Stimulated activated CD4-positive, alpha-beta T cell treated with anti-CD3 and anti-CD28 coated beads, Interleukin-15, amount 100 ng/mL, for 1 hour (primary cell): ENCODE data around the gene OBSCN.

Experiments
- DNase-seq, 2 donors: peaks; one replicate each; pipeline ENCODE4 v3.0.0-alpha.2; 2020; ENCODE audit warnings: low read depth in 1 of 2, low spot score in 1 of 2

OBSCN gene

GRCh38 chr1:228286505-228287417, 78.9 kb downstream of the OBSCN start:
- no peak for DNase-seq

DNA sequence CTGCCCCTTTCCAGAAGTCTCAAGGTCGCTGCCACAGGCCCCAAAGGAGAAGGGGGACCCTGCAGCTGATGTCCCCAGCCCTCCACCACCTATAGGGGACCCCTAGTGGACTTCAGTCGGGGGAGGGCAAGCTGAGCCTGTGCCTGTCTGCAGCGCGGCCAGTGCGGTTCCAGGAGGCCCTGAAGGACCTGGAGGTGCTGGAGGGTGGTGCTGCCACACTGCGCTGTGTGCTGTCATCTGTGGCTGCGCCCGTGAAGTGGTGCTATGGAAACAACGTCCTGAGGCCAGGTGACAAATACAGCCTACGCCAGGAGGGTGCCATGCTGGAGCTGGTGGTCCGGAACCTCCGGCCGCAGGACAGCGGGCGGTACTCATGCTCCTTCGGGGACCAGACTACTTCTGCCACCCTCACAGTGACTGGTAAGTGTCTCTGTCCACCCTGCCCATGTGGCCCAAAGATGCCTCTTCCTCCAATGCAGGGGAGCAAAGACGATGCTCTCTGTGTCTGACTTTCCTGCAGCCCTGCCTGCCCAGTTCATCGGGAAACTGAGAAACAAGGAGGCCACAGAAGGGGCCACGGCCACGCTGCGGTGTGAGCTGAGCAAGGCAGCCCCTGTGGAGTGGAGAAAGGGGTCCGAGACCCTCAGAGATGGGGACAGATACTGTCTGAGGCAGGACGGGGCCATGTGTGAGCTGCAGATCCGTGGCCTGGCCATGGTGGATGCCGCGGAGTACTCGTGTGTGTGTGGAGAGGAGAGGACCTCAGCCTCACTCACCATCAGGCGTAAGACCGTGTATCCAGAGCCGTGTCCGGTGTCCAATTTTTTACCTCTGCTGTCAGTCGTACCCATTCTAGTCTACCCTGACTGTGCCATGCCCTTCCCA, 79.9 kb downstream of the OBSCN start:
- DNase-seq: no peak

DNA sequence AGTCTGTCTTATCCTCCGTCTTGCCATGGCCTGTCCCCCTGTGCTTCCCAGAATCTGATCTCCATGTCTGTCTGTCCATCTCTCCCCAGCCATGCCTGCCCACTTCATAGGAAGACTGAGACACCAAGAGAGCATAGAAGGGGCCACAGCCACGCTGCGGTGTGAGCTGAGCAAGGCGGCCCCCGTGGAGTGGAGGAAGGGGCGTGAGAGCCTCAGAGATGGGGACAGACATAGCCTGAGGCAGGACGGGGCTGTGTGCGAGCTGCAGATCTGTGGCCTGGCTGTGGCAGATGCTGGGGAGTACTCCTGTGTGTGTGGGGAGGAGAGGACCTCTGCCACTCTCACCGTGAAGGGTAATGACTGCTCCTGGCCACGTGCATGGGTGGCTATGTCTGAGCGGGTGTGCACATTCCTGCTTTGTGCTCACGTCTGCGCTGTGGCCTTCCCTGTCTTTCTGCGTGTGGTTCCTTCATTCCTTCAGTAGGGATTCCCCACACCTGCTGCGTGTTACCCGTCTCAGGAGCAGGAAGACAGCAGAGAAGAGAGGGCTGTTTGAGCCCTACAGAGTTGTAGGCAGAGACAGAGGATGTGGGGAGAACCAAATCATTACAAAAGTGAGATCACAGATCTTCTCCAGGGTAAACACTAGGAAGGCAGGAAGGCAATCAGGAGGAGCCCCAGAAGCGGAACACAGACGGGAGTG, 80.8 kb downstream of the OBSCN start:
- no peak for DNase-seq

GRCh38 chr1:228289239-228289849, 81.5 kb downstream of the OBSCN start:
- no peak for DNase-seq

- no peak for DNase-seq
These were observed 82.4 kb downstream of the OBSCN start for GRCh38 chr1:228289996-228290881.

DNA sequence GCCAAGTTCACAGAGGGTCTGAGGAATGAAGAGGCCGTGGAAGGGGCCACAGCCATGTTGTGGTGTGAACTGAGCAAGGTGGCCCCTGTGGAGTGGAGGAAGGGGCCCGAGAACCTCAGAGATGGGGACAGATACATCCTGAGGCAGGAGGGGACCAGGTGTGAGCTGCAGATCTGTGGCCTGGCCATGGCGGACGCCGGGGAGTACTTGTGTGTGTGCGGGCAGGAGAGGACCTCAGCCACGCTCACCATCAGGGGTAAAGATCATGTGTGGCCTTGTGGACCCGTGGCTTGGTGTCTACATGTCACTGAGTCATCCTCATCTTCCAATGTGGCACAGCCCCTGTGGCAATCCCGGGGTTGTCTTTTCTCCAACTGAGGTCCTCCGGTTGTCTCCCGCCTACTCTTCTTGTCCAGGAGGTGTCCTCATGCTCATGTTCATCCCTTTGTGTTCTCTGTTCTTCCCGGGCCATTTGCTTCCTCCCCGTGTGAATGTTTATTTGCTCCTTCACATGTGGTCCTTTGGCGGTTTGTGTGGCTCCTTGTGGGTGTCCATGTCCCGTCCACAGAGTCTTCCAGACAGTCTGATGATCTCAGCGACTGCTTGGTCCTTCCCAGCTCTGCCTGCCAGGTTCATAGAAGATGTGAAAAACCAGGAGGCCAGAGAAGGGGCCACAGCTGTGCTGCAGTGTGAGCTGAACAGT, 84.2 kb downstream of the OBSCN start:
- DNase-seq: no peak

- DNase-seq: no peak
These were observed 84.7 kb downstream of the OBSCN start for GRCh38 chr1:228292609-228292911.

DNA sequence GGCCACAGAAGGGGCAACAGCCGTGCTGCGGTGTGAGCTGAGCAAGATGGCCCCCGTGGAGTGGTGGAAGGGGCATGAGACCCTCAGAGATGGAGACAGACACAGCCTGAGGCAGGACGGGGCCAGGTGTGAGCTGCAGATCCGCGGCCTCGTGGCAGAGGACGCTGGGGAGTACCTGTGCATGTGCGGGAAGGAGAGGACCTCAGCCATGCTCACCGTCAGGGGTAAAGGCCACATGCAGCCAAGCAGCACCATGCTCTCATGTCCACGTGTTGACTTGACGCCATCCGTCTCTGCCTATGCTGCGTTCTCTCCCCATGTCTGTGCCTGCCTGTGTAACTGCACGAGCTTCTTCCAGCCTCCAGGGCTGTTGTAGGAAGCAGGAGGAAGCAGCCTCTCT, 85.5 kb downstream of the OBSCN start:
- DNase-seq: no peak

- no peak for DNase-seq
These were observed 86.1 kb downstream of the OBSCN start for GRCh38 chr1:228293816-228294500.

DNA sequence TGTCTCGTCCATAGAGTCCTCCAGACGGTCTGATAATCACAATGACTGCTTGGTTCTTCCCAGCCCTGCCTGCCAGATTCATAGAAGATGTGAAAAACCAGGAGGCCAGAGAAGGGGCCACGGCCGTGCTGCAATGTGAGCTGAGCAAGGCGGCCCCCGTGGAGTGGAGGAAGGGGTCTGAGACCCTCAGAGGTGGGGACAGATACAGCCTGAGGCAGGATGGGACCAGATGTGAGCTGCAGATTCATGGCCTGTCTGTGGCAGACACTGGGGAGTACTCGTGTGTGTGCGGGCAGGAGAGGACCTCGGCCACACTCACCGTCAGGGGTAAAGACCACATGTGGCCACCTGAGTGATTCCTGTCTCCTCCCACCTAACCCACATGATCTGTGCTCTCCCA, 86.9 kb downstream of the OBSCN start:
- no peak for DNase-seq

DNA sequence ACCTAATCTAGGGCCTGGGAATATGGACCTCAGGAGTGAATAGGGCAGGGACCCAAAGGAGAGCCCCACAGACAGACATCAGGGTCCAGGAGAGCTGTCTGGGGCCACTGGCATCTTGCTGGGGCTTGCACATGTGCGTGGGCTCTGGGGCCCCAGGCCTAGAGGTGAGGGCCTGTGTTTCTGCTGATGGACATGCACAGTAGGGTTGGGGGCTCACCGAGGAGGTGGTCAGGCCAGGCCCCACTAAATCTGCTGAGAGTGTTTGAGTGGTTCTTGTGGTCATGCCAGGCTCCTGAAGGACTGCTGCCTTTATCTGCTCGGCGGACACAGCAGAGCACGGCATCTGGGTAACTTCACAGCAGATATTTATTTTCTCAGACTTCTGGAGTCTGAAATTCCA, 87.4 kb downstream of the OBSCN start:
- DNase-seq: no peak

- DNase-seq: no peak
These were observed 88.1 kb downstream of the OBSCN start for GRCh38 chr1:228295981-228296380.

- DNase-seq: no peak
These were observed 89.4 kb downstream of the OBSCN start for GRCh38 chr1:228297242-228297641.

DNA sequence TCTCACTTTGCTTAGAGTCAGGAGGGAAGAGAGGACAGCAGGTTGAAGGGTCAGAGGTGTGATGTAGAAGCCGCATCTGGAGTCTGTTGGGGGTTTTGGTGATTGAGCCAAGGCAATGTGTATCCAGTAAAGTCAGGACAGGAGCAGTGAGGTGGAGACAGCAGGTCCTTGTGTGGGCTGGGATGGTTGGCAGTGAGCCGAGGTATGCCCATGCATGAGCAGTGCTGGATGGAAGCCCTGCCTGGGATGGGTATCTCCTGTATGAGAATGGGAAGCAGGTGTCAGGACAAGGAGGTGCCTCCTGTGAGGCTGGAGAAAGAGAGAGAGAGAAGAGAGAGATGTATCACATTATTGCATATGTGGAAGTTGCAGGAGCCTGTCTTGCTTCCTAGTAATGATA, 90.0 kb downstream of the OBSCN start:
- DNase-seq: no peak

DNA sequence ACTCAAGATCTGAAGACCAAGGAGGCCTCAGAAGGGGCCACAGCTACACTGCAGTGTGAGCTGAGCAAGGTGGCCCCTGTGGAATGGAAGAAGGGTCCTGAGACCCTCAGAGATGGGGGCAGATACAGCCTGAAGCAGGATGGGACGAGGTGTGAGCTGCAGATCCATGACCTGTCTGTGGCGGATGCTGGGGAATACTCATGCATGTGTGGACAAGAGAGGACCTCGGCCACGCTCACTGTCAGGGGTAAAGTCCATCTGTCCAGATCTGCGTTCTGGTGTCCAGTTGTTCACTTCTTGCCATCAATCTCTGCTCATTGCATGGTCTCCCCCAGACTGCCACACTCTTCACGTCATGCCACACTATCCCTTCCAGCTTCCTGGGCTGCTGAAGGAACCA, 90.6 kb downstream of the OBSCN start:
- no peak for DNase-seq

DNA sequence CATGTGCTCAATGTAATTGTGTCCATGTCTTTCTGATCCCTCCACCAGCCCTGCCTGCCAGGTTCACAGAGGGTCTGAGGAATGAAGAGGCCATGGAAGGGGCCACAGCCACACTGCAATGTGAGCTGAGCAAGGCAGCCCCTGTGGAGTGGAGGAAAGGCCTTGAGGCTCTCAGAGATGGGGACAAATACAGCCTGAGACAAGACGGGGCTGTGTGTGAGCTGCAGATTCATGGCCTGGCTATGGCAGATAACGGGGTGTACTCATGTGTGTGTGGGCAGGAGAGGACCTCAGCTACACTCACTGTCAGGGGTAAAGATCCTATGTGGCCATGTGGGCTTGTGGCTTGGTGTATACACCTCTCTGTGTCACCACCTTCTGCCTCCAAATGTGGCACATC, 91.4 kb downstream of the OBSCN start:
- DNase-seq: no peak

DNA sequence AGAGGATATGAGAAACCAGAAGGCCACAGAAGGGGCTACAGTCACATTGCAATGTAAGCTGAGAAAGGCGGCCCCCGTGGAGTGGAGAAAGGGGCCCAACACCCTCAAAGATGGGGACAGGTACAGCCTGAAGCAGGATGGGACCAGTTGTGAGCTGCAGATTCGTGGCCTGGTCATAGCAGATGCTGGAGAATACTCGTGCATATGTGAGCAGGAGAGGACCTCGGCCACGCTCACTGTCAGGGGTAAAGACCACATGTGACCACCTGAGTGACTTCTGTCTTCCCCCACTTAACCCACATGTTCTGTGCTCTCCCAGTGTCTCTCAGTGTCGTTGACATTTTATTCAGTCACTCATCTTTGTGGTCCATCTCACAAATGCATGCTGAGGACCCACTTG, 92.1 kb downstream of the OBSCN start:
- no peak for DNase-seq

DNA sequence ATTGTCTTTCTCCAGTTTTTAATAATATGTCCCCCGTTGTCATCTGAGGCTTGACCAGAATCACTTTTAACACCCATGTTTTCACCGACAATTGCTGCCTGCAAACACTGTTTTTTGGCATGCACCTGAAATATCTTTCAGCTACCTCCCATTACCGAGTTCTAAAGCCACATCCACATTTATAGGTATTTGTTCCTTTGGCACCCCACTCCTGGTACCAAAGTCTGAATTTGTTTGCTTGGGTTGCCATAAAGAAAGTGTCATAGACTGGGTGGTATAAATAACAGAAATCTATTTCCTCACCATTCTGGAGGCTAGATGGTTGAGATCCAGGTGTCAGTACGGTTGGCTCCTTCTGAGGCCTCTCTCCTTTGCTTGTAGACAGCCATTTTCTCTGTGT, 94.2 kb downstream of the OBSCN start:
- no peak for DNase-seq

DNA sequence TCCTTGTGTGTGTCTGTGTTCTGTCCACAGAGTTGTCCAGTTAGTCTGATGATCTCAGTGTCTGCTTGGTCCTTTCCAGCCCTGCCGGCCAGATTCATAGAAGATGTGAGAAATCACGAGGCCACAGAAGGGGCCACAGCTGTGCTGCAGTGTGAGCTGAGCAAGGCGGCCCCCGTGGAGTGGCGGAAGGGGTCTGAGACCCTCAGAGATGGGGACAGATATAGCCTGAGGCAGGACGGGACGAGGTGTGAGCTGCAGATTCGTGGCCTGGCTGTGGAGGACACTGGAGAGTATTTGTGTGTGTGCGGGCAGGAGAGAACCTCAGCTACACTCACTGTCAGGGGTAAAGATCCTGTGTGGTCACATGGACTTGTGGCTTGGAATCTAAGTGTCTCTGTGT, 95.8 kb downstream of the OBSCN start:
- no peak for DNase-seq
